GM12878 (cell line): ENCODE data around the gene RGL1. TPM values are rescaled to one million over a fixed set of nuclear protein-coding genes. Genes with fewer than 3 reads are reported as not detected.
A peak's percentile ranks its signal among the peaks of the same experiment; 100 is the strongest.

Experiments
- ATF3 ChIP-seq: IDR thresholded peaks from 2 replicates; pipeline ENCODE4 v1.6.1; 2011; ENCODE audit warnings: low read depth, mild to moderate bottlenecking, low read length, moderate library complexity, borderline replicate concordance; ENCODE audit errors: extremely low read depth
- BMI1 ChIP-seq: fragments of 450-650 bp; IDR thresholded peaks from 2 replicates; pipeline ENCODE4 v1.6.1; 2016; ENCODE audit warnings: mild to moderate bottlenecking, moderate library complexity, borderline replicate concordance
- CEBPZ ChIP-seq: fragments of 150-350 bp; IDR thresholded peaks from 2 replicates; pipeline ENCODE4 v1.6.1; 2016; ENCODE audit warnings: low read depth, low read length
- CHD1 ChIP-seq: IDR thresholded peaks from 2 replicates; pipeline ENCODE4 v1.6.1; 2012; ENCODE audit warnings: low read depth, low read length, improper control_type of control experiment
- EP300 ChIP-seq, 2 experiments: fragments of 150-350 bp in 1 of 2; IDR thresholded peaks; 2 replicates each; pipeline ENCODE4 v1.6.1; 2011 to 2012; ENCODE audit warnings: low read depth in 2 of 2, low read length in 2 of 2, borderline replicate concordance in 1 of 2, improper control_type of control experiment in 1 of 2, inconsistent platforms in 1 of 2; ENCODE audit not compliant: control insufficient read depth in 1 of 2
- FOXK2 ChIP-seq: fragments of 450-650 bp; IDR thresholded peaks from 2 replicates; pipeline ENCODE4 v1.6.1; 2017; ENCODE audit warnings: mild to moderate bottlenecking, moderate library complexity
- FOXM1 ChIP-seq: IDR thresholded peaks from 2 replicates; pipeline ENCODE4 v1.6.1; 2012; ENCODE audit warnings: low read depth, mild to moderate bottlenecking, inconsistent platforms, low read length, moderate library complexity
- GABPA ChIP-seq: IDR thresholded peaks from 2 replicates; pipeline ENCODE4 v1.6.1; 2014; ENCODE audit warnings: antibody characterized with exemption, low read depth, mild to moderate bottlenecking, inconsistent platforms
- HCFC1 ChIP-seq: fragments of 150-350 bp; IDR thresholded peaks from 2 replicates; pipeline ENCODE4 v1.6.1; 2014; ENCODE audit warnings: low read length
- IKZF1 ChIP-seq: fragments of 450-650 bp; conservative IDR thresholded peaks from 2 replicates; pipeline ENCODE4 v1.6.1; 2017; ENCODE audit warnings: antibody characterized with exemption, mild to moderate bottlenecking
- NFIC ChIP-seq: IDR thresholded peaks from 2 replicates; pipeline ENCODE4 v1.6.1; 2012; ENCODE audit warnings: low read depth, mild to moderate bottlenecking, inconsistent platforms, low read length, moderate library complexity
- NFYA ChIP-seq: IDR thresholded peaks from 2 replicates; pipeline ENCODE4 v1.6.1; 2011; ENCODE audit warnings: low read depth, mild to moderate bottlenecking, low read length, improper control_type of control experiment, borderline replicate concordance
- PAX8 ChIP-seq: fragments of 450-650 bp; IDR thresholded peaks from 2 replicates; pipeline ENCODE4 v1.6.1; 2017; ENCODE audit warnings: mild to moderate bottlenecking, moderate library complexity
- POLR2A ChIP-seq: IDR thresholded peaks from 2 replicates; pipeline ENCODE4 v1.6.1; 2011; ENCODE audit warnings: low read depth, mild to moderate bottlenecking, low read length
- POLR2AphosphoS5 ChIP-seq: IDR thresholded peaks from 2 replicates; pipeline ENCODE4 v1.6.1; 2011; ENCODE audit warnings: mild to moderate bottlenecking, low read length, inconsistent platforms
- RAD51 ChIP-seq: fragments of 450-650 bp; IDR thresholded peaks from 2 replicates; pipeline ENCODE4 v1.6.1; 2016; ENCODE audit warnings: moderate library complexity, mild to moderate bottlenecking, inconsistent platforms
- RFX5 ChIP-seq: IDR thresholded peaks from 2 replicates; pipeline ENCODE4 v1.6.1; 2011; ENCODE audit warnings: low read depth, low read length, improper control_type of control experiment
- SIN3A ChIP-seq: IDR thresholded peaks from 2 replicates; pipeline ENCODE4 v1.6.1; 2012; ENCODE audit warnings: low read depth, low read length, improper control_type of control experiment
- SMAD5 ChIP-seq: IDR thresholded peaks from 2 replicates; pipeline ENCODE4 v1.6.1; 2016; ENCODE audit warnings: antibody characterized with exemption, low read depth
- TCF12 ChIP-seq: IDR thresholded peaks from 2 replicates; pipeline ENCODE4 v1.6.1; 2011; ENCODE audit warnings: low read depth, mild to moderate bottlenecking, low read length
- USF1 ChIP-seq: IDR thresholded peaks from 2 replicates; pipeline ENCODE4 v1.6.1; 2011; ENCODE audit warnings: borderline replicate concordance, low read depth, mild to moderate bottlenecking, moderate library complexity, mixed read lengths, low read length; ENCODE audit not compliant: insufficient read depth; ENCODE audit errors: extremely low read length
- WRNIP1 ChIP-seq: IDR thresholded peaks from 2 replicates; pipeline ENCODE4 v1.6.1; 2011; ENCODE audit warnings: low read depth, low read length, improper control_type of control experiment, borderline replicate concordance
- ZNF622 ChIP-seq: fragments of 450-650 bp; IDR thresholded peaks from 2 replicates; pipeline ENCODE4 v1.6.1; 2017; ENCODE audit warnings: mild to moderate bottlenecking, inconsistent platforms
- polyA plus RNA-seq, 11 experiments: library from polyadenylated mRNA; depleted of rRNA in 4 of 11; unstranded in 6 of 11; stranded (reverse) in 5 of 11; fragments of >200 nt; fragmentation: Nextera tagmentation in 4 of 11; fragmentation: Illumina TruSeq in 1 of 11; extraction: Ambion mirVana in 4 of 11; extraction: Trizol in 1 of 11; gene quantifications; 1 replicate in 1 of 11; 2 replicates in 10 of 11; pipeline versions ENCODE4 v1.2.1 to v1.2.3, GENCODE V29; 2011 to 2016; ENCODE audit warnings: inconsistent platforms in 2 of 11, missing spikeins in 2 of 11, low read depth in 1 of 11
- total RNA-seq, 4 experiments: library from RNA; depleted of rRNA in 3 of 4; stranded (reverse); fragments of >200 nt in 3 of 4; fragmentation: Illumina TruSeq in 1 of 4; extraction: Trizol in 1 of 4; gene quantifications; 2 replicates each; pipeline versions ENCODE4 v1.2.1 to v1.2.3, GENCODE V29; 2013 to 2021
- TF ChIP-seq, protein P1 (sequence below): fragments of 450-650 bp; IDR thresholded peaks from 2 replicates; pipeline ENCODE4 v1.6.1; 2017; ENCODE audit warnings: mild to moderate bottlenecking, moderate library complexity

RGL1 gene
- total and polyA plus RNA-seq, 10 of the 15 experiments (the other 5 are each of a cell fraction or from before 2014, with no cell fraction given), result 8.1 to 25.0 (median 19.0) TPM

- TF ChIP-seq FOXM1 (peak; percentile 82; the same call in 1 of the 2 replicates), POLR2AphosphoS5 (no peak), IKZF1 (peak; percentile 87), USF1 (no peak), NFIC (peak; percentile 91), CHD1 (no peak), RAD51 (peak; percentile 43; the same call in 1 of the 2 replicates), ATF3 (no peak), POLR2A (no peak), GABPA (0 out of 2 replicates have a peak, but pooled peaks have one; percentile 48), NFYA (no peak), SIN3A (no peak), ZNF622 (no peak), HCFC1 (no peak), TCF12 (no peak), SMAD5 (no peak), BMI1 (peak; percentile 64; the same call in 1 of the 2 replicates), CEBPZ (no peak), RFX5 (0 out of 2 replicates have a peak, but pooled peaks have one; percentile 42), EP300 (IDR thresholded peaks at IDR 0.05; ENCODE audit: borderline replicate concordance in 1 of 2, control insufficient read depth in 1 of 2, low read depth in 2 of 2, low read length in 2 of 2) (peak; percentile 90 to 95), WRNIP1 (peak; percentile 98), PAX8 (no peak), FOXK2 (no peak)
- TF ChIP-seq, protein P1, sequence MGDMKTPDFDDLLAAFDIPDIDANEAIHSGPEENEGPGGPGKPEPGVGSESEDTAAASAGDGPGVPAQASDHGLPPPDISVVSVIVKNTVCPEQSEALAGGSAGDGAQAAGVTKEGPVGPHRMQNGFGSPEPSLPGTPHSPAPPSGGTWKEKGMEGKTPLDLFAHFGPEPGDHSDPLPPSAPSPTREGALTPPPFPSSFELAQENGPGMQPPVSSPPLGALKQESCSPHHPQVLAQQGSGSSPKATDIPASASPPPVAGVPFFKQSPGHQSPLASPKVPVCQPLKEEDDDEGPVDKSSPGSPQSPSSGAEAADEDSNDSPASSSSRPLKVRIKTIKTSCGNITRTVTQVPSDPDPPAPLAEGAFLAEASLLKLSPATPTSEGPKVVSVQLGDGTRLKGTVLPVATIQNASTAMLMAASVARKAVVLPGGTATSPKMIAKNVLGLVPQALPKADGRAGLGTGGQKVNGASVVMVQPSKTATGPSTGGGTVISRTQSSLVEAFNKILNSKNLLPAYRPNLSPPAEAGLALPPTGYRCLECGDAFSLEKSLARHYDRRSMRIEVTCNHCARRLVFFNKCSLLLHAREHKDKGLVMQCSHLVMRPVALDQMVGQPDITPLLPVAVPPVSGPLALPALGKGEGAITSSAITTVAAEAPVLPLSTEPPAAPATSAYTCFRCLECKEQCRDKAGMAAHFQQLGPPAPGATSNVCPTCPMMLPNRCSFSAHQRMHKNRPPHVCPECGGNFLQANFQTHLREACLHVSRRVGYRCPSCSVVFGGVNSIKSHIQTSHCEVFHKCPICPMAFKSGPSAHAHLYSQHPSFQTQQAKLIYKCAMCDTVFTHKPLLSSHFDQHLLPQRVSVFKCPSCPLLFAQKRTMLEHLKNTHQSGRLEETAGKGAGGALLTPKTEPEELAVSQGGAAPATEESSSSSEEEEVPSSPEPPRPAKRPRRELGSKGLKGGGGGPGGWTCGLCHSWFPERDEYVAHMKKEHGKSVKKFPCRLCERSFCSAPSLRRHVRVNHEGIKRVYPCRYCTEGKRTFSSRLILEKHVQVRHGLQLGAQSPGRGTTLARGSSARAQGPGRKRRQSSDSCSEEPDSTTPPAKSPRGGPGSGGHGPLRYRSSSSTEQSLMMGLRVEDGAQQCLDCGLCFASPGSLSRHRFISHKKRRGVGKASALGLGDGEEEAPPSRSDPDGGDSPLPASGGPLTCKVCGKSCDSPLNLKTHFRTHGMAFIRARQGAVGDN, result peak; percentile 70; the same call in 1 of the 2 replicates
These were observed 151.8 kb downstream of the RGL1 start (continued) for GRCh38 chr1:183956559-183957188.
